GDM1 (cell line): ENCODE results near the gene FASN.

Experiments used
- DNase-seq: peaks from one replicate; lab custom pipeline; 2025; lab: John Stamatoyannopoulos, UW

The FASN gene

DNA sequence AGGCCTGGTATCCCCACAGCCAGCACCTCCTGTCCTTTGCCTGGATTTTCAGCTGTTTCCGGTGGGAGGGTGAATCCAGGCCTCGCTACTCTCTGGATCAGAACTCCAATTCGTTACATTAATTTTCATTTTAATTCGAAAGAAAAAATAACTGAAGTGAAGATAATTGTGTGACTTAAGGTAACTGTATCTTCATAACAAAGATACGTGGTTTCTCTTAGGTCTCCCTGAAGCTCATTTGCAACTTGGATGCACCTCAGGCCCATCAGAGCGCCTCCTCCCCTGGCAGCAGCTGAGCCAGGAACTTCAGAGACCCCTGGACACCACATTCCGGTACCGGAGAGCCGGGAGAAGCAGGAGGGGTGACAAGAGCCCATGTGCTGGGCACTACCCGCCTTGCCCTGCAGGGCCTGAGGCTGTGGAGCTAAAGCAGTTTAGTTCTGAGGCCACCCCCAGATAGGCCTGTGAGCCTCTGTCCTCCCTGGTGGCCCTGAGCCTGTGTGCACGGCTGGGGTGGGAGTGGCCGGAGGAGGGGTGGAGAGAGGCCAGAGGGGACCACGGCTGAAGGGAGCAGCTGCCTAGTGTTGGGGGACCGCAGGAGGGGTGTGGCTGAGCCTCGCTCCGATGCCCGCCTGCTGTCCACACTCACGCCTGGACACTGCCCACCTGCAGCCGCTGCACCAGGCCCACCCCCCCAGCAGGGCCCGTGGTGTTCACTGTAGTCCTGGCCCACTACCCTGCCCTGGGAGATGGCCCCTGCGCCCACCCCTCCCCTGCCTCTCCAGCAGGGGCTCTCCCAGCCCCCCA, 21.0 kb downstream of the FASN start:
- no peak for DNase-seq

DNA sequence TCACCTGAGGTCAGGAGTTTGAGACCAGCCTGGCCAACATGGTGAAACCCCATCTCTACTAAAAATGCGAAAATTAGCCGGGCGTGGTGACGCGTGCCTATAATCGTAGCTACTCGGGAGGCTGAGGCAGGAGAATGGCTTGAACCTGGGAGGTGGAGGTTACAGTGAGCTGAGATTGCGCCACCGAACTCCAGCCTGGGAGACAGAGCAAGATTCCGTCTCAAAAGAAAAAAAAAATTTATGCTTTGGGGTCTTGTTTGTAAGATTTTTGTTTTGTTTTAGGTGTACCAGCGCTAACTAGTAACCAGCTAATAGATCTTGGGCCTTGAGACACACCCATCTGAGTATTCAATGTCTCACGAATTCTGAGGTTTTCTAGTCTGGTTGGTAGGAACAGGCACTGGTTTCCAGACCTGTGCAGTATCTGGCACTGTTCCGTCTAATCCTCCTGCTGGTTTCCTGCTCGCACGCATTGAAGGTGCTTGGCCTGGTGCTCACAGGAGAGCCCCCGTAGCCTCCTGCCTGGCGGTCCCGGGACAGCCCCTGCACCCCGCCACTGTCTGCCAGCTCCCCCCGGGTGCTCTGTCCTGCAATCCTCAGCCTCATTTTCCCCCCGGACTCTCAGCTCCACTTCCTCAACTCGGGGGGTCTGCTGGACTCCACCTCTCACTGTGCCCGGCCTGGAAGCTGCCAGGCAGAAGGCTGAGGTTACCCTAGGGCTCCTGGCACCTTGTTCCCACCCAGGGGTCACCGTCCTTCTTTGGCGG, 21.8 kb downstream of the FASN start:
- no peak for DNase-seq

DNA sequence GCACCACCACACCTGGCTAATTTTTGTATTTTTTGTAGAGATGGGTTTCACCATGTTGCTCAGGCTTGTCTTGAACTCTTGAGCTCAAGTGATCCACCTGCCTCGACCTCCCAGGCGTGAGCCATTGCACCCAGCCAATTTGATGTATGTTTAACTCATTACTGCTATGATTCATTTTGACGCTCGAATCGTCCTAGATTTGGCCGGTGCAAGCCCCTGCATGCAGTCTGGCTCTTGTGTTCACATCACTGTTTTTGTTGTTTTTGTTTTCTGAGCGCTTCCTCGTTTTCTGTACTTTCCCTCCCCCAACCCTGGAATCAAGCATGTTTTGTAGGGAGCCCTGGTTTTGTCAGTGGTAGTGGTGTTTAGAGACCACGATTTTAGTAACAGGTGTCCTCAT, 24.6 kb downstream of the FASN start:
- no peak for DNase-seq

DNA sequence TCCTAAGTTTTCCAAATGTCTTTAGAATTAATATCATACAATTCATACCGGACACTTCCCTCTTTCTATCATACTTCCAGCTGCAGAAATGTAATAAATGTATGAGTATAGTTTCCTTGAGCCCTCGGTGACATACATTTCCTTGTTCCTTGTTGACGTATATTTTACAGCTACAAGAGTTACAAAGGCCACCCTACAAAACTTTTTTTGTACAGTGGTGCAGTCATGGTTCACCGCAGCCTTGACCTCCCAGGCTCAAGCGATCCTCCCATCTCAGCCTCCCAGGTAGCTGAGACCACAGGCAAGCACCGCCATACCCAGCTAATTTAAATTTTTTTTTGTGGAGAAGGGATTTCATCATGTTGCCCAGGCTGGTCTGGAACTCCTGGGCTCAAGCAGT, 25.2 kb downstream of the FASN start:
- DNase-seq: no peak

DNA sequence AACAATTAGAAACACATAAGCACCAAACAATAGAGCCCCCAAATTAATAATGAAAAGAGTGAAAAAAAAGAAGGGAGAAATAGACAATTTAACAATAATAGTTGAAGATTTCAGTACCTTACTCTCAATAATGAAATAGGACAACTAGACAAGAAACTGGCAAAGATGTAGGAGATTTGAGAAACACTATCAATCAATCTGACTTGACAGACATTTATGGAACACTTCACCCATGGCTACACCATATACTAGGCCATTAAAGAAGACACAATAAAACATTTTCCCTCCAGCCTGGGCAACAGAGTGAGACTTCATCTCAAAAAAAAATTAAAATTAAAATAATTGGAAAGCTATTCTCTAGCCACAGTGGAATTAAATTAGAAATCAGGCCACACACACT, 27.4 kb downstream of the FASN start:
- DNase-seq: no peak

DNA sequence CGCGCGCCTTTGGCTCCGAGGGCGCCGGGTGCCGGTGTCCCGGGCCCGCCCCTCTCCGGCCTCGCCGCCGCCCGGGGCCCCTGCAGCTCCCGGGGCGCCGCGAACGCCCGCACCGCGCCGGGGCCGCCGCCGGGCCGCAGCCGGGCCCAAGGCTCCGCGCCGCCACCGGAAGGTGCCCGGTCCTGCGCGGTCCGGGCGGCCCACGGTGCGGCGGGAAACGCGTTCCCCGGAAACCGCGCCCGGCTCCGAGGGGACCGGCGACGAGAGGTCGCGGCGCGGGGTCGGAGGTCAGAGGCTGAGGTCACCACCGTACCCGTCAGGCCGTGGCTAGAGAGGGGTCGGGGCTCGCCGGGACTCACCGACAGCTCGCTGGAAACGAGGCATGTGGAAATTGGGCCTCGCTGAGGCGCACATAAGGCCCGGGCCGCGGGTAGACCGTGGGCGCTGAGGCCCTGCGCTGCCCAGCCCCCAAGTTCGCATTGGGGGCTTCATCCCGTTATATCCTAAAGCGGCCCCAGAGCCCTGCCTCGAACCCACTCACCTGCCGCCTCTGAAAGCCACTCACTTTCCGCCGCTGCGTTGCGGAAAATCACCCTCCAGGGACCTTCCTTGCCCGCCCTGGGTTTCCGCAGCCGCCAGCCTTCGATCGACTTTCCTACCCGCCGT, 32.3 kb downstream of the FASN start, which contains the start of gene DUS1L:
TSS of gene DUS1L (minus strand) at position 167 of the 666 bp plus-strand sequence. CDS start 745 bp downstream, outside the sequence.
- peak; percentile 50 for DNase-seq

DNA sequence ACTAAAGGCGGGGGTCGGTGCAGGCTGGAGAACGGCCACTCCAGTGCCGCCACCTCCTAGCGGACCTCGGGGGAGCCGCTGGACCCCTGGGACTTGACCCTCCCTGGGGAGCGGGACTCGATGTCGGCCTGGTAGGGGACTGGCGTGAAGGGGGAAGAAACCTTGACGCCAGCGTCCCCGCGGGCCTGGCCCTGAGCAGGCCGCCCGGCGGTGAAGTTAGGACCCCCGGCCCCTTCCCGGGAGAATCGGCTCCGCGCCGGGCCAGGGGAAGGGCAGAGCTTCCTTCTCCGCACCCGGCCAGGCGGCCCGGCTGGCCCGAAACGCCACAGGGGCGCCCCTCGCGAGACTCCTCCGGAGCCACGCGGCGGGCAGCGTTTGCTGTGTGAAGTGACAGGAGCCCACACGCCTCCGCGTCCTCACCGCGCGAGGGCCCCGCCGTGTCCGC, 32.8 kb downstream of the FASN start:
- DNase-seq: no peak

DNA sequence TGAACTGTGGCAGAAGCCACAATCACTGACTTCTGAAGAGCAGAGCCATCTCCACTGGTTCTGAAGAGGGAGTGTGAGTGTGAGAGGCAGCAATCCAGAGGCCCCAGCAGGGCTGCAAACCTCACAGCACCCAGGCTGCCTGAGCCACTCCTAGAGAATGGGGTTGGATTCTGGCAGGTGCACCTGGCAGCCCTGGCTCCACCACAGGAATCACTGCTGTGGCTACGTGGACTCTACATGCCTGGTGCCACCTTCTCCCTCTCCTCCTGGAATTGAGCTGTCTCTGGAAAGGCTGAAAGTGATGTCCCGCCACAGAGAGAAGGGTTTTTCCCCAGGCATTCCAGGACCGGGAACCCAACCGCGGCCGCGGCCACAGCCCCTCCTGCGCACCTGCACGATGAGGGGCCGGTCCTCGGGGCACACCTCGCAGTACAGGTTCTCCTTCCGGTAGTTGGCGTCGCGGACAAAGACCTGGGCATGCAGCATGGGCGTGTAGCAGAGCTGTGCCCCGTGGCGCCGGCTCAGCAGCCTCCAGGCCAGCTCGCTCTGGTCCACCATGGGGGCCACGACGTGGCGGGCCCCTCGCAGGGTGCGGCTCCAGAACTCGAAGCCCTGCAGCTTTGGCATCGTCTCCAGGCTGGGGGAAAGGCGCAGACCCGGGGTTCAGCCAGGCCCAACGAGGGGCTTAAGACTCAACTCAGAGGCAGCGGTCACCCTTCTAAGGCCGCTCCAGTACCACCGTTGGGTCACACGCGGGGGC, 33.4 kb downstream of the FASN start:
- no peak for DNase-seq

DNA sequence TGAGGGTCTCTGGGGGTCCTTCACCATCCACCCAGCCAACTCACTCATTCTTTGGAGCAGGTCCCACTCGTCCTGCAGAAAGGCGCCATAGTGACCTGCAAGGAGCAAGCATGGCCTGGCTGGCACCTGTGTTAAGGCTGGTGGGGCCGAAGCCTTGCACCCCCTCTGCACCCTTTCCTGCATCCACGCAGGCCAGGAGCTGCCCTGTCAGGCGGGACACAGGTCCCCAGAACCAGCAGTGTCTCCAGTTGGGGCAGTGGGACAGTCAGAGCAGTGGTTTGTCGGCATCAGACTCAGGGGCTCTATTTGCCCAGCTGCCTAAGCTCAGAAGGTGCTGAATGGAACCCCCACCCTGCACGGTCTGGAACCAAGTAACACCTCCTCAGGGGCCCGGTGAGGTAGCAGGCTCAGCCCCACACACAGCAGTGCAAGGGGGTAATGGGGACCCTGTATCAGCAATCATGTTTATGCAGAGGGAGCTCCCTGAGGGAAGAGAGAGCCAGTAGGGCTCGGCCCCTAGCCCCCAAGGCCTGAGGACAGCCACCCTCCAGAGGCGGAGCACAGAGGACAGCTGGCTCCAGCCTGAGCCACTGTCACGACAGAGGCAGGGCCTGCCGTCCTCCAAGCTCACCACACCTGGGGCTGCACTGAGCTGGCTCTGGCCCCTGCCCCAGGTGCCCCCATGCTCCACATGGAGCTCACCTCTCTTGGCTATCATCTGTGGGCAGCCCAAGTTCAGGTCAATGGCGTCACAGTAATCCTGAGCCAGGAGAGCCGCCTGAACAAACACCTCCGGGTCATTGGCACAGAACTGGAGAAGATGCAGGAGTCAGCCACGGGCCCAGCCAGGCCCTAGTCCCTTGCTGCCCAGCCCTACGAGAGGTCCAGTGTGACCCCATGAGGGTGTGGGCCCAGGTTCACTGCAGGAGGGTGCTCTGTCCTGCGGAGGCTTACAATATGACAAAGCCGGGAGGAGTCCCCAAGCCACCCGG, 34.3 kb downstream of the FASN start:
- DNase-seq: no peak

DNA sequence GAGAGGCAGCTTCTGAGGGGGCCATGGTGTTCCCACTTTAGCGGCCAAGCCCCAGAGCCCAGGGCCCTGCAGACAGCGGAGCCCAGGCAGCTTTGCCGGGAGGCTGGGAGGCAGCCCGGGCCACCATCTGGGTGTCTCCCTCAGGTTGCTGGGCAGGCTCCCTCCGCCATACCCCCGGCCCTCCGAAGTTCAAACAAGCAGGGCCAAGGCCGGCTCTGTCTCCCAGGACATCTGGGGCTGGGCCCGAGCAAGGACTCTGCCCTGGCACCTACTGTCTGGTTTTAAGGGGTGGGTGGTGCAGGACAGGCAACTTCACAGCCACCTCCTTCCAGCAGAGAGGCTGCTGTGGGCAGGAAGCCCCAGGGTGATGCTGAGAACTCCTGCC, 35.1 kb downstream of the FASN start:
- DNase-seq: no peak

DNA sequence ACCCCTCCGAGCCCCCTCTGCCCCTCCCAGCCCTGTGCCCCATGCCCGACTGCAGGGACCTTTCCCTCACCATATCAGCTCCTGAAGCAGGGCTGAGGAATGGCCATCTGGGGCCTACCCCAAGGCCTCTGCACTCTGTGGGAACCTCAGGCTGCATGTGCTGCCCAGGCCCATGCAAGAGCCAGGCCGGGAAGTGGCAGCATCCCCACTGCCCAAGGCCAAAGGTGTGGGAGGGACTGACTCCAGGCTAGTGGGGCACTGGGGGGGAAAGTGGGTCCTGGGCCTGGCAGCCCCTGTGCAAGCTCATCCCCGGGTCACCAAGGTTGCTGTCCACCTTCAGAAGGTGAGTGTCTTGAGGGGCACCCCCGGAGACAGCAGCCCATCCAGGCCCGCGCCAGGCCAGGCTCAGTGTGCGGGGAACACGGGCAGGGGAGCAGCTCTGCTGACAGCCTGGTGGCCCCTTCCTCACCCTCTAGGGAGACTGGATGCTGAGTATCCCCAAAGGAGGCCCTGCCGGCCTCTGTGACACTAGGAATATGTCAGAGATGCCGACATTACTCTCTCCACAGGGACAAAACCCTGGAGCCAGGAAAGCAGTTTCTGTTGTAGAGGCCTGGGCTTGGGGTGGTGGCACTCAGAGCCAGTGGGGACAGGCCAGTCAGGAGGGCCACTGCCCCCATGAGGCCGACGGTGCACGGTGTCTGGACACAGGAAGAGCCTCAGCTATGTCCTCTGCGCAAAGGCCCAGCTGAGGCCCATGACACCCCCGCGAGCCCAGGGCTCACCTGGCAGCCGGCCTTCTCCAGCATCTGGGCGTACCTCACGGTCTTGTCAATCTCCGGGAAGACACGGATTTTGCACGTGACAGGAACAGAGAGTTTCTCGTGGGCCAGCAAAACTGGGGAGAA, 35.7 kb downstream of the FASN start:
- DNase-seq: no peak

DNA sequence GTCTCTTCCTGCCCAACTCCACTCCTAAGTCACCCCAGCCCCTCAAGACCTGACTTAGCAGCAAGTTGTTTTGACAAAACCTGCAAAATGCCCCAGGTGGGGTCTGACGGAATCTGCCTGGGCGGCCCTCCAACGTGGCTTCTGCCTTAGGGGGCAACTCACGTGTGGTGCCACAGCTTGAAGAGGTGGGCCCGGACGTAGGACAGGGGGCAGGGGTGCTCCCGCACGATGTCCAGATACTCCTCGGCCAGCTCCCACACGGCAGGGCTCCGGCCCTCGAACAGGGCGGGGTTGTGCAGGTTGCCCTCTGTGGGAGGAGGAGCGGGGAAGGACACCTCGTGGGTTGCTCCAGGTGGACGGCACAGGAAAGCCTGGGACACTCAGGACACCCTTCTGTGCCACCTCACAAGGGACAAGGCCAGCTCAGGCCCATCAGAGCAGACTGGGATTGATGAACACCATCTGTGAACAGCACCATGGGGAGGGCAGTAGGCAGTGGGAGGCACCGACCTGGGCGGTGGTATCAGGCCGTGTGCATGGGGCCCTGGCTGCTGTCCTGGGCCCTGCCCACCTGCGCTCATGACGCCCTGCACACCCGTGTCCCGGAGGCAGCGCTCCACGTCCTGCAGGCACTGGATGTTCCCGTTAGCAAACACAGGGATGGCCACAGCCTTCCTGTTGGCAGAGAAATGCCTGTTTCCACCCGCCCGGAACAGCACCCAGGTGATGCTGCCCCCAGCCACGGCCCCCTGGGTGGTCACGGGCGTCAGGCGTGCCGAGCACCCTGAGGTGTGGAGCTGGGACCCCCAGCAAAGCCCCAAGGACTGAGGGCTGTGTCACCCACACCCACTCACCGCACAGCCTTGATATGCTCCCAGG, 36.8 kb downstream of the FASN start:
- DNase-seq: no peak

DNA sequence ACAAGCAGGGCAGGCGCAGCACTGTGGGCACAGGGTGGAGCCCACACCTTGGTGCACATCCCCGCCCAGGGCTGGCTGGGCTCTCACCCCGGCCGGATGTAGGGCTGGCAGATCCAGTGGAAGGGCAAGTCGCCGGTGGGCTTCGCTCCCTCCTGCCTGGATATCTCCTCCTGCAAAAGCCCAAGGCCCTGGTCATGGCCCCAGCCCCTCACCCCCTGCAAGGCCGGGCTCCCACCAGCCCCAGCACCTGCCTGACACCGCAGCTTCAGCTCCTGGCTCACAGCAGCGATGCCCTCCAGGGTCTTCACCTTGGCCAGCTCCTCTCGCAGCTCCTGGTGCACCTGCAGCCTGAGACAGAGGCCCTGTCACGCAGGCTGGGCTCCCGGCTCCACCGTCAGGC, 37.4 kb downstream of the FASN start:
- DNase-seq: no peak

DNA sequence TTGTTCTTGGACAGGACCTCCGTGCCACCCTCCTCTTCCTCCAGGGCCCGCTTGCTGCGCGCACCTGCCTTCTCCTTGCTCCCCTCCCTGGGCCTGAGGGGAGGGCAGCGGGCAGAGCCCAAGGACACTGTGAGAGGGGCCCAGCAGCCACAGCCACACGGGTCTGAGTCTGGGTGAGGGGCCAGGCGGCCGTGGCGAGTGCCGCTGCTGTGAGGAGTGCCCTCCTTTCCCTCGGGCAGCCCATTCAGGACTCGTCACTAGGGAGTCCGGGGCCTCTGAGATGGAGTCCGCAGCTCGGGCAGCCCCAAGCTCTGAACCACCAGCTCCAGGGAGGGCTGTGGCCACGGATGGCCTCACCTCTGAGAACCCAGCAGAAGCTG, 38.0 kb downstream of the FASN start:
- DNase-seq: no peak

DNA sequence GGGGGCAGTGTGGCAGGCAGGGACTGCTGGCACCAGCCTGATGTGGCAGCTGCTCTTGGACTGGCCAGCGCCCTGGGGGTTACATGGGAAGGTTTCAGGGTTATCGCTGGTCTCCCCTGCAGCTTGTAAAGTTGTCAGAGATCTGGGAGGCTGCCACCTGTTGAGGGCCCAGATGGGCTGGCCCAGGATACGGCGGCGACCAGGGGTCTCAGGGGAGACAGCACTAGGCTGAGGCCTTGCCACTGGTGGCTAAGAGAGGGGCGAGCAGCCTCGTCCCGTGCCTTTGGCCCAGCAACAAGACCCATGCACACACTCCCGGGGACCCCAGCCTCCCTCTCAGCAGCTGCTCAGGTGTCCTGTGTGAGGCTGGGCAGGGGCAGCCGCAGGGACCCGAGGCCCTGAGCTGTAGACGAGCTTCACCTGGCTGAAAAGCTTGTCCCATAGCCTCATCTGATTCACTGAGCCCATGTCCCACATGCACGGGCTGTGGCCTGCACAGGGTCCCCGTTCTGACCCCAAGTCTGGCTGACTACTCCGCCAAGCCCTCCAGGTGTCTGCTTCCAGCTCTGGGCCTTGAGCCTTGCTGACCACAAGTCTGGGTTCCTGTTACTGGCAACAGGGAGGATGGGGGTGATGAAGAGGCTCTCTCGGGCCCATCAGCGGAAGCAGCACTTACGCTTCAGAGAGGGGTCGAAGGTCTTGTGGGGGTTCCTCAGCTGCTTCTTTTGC, 38.6 kb downstream of the FASN start:
- DNase-seq: no peak

DNA sequence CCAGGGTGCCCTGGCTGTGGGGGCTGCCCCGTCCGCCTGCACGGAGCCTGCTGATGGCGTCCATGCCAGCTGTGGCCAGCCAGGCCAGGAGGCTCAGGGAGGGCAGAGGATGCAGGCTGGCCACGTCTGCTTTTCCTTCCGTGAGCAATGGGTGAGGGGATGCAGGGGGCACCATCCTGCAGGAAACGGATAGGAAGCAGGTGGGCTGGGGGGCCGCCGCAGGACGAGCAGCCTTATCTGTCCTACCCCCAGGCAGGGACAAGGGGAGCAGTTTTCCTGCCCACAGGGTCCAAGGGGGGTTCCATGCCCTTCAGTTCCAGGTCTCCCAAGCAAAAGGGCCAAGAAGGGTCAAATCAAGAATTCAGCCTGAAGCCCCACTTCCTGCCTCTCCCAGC, 39.2 kb downstream of the FASN start:
- DNase-seq: no peak

DNA sequence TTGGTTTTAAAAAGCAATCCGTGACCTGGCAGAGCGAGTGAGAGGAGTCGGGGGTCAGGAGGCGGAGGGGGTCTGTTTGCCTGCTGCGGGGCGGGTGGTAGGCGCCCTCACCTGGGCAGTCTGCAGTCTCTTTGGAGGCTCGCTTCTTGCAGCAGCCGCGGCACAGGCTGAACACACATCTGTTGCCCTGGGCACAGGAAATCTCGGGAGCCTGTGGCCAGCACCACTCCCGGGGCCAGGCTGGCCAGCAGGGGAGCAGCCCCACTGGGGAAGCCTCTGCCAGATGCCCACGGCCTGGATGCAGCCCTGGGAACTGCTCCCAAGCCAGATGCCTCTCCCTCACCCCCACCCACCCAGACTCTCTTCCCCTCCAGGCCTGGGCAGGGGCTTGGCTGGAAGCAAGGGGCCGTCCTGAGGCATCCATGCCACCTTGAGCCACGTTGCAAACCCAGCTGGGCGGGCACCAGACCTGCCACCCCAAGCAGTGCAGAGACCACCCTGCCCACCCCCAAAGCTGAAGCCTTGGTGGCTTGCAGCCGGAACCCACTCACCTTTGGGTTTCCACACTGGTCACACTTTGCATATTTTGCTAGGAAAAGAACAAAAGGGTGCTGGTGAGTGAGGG, 39.7 kb downstream of the FASN start:
- DNase-seq: no peak
